ENCODE results near the gene CKM. TPM values are rescaled to one million over a fixed set of nuclear protein-coding genes. Genes with fewer than 3 reads are reported as not detected.

The CKM gene
- total and polyA plus RNA-seq, 2 of the 4 experiments (the other 2 are of a cell fraction), result not detected

DNA sequence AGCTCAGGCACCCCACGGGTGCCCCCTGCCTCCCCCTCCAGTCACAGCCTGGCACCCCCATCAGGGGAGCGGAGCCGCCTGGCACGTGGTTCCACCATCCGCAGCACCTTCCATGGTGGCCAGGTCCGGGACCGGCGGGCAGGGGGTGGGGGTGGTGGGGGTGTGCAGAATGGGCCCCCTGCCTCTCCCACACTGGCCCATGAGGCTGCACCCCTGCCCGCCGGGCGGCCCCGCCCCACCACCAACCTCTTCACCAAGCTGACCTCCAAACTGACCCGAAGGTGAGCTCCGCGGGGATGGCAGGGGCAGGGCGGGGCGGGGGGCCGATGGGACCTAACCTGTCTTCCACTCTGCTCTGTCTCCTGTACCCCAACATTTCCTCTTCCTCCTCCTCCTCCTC lies 25.0 kb downstream of the CKM start:
- WGBS, 2 experiments (ENCODE audit: extremely low coverage in 2 of 2, insufficient read length in 1 of 2), result 100% methylated on average over 2 of the region's 18 CpGs; no CpG with 5 or more reads in 1 of the 2 experiments
- ATAC-seq (ENCODE audit: low read depth) (no peak), DNase-seq (no peak)
- no peak overlapping the region for H3K23ac ChIP-seq (ENCODE audit: low read depth, low read length)
- H3K9me3 ChIP-seq (ENCODE audit: control insufficient read depth, insufficient read depth, low read length), result no peaks in the 10 kb centered on the region; the same call in 1 of the 2 replicates
- H2AK5ac ChIP-seq (ENCODE audit: low read depth, low read length), result no peak overlapping the region
- no peak overlapping the region for H2BK20ac ChIP-seq (ENCODE audit: low read depth, low read length)
- H3K9me1 ChIP-seq (ENCODE audit: insufficient read depth, low read length), result no peaks in the 10 kb centered on the region; the same call in 1 of the 2 replicates
- ChIA-PET CTCF (no interaction called here), POLR2A (ENCODE audit: unreplicated experiment) (no interaction called here)
- H3K9ac ChIP-seq (ENCODE audit: low read depth, low read length), result no peak overlapping the region
- H4K5ac ChIP-seq (ENCODE audit: low read depth, low read length), result no peak overlapping the region
- H3K56ac ChIP-seq (ENCODE audit: extremely low read depth, insufficient read depth, low read length), result no peak overlapping the region
- no peak overlapping the region for H3K14ac ChIP-seq (replicated peaks; ENCODE audit: low read depth, low read length)
- H2BK120ac ChIP-seq (ENCODE audit: low read depth, low read length), result no peak overlapping the region
- no TSS peak for BruUV-seq (replicated peaks)
- H3K4me1 ChIP-seq (ENCODE audit: control insufficient read depth, insufficient read depth, low read length), result no peaks in the 10 kb centered on the region
- no peak overlapping the region for H3K27ac ChIP-seq (ENCODE audit: insufficient read depth, low read length)
- H4K8ac ChIP-seq (ENCODE audit: low read depth in 2 of 2, low read length in 2 of 2), result no peak overlapping the region
- H4K20me1 ChIP-seq (ENCODE audit: insufficient read depth, low read length), result no peaks in the 10 kb centered on the region
- dilution Hi-C loops (cut with HindIII; ENCODE audit: low sequenced_read_pairs, unreplicated experiment) (no loop called here), in situ Hi-C loops (cut with MboI; ENCODE audit: low sequenced_read_pairs) (no loop called here), intact Hi-C loops (cut with micrococcal nuclease) (no loop called here)
- H3K79me1 ChIP-seq (ENCODE audit: low read depth in 1 of 2, low read length in 2 of 2), result no peaks in the 10 kb centered on the region
- TF ChIP-seq NFE2L2 (IDR thresholded peaks at IDR 0.05; ENCODE audit: low read depth, low read length) (no peak), BHLHE40 (IDR thresholded peaks at IDR 0.05; ENCODE audit: low read depth, low read length) (no peak), CEBPB (IDR thresholded peaks at IDR 0.05; ENCODE audit: low read depth, low read length) (no peak), RCOR1 (IDR thresholded peaks at IDR 0.05; ENCODE audit: insufficient replicate concordance, low read length) (no peak), RFX5 (IDR thresholded peaks at IDR 0.05; ENCODE audit: low read depth, low read length) (no peak), SMC3 (IDR thresholded peaks at IDR 0.05; ENCODE audit: low read depth, low read length) (no peak), POLR2A (IDR thresholded peaks at IDR 0.05; ENCODE audit: low read depth, low read length) (no peak)
- TF ChIP-seq, protein P1, sequence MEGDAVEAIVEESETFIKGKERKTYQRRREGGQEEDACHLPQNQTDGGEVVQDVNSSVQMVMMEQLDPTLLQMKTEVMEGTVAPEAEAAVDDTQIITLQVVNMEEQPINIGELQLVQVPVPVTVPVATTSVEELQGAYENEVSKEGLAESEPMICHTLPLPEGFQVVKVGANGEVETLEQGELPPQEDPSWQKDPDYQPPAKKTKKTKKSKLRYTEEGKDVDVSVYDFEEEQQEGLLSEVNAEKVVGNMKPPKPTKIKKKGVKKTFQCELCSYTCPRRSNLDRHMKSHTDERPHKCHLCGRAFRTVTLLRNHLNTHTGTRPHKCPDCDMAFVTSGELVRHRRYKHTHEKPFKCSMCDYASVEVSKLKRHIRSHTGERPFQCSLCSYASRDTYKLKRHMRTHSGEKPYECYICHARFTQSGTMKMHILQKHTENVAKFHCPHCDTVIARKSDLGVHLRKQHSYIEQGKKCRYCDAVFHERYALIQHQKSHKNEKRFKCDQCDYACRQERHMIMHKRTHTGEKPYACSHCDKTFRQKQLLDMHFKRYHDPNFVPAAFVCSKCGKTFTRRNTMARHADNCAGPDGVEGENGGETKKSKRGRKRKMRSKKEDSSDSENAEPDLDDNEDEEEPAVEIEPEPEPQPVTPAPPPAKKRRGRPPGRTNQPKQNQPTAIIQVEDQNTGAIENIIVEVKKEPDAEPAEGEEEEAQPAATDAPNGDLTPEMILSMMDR (conservative IDR thresholded peaks at IDR 0.05; ENCODE audit: low read depth, low read length), result no peak
- TF ChIP-seq, protein P2, sequence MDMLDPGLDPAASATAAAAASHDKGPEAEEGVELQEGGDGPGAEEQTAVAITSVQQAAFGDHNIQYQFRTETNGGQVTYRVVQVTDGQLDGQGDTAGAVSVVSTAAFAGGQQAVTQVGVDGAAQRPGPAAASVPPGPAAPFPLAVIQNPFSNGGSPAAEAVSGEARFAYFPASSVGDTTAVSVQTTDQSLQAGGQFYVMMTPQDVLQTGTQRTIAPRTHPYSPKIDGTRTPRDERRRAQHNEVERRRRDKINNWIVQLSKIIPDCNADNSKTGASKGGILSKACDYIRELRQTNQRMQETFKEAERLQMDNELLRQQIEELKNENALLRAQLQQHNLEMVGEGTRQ (IDR thresholded peaks at IDR 0.05; ENCODE audit: low read depth, low read length), result no peak
- peaks cover 44% of the 10 kb centered on the region for H3K36me3 ChIP-seq (ENCODE audit: control insufficient read depth, insufficient read depth, low read length)
- no peak overlapping the region for H2BK5ac ChIP-seq (ENCODE audit: low read depth, low read length, poor library complexity, severe bottlenecking)
- no peak overlapping the region for H2BK15ac ChIP-seq (ENCODE audit: low read depth, low read length)
- H3K4me3 ChIP-seq (ENCODE audit: insufficient read depth, low read depth, low read length), result no peak overlapping the region
- H2AFZ ChIP-seq (replicated peaks; ENCODE audit: low read length, poor library complexity), result no peak overlapping the region
- H3K27me3 ChIP-seq (ENCODE audit: control insufficient read depth, insufficient read depth, low read length), result no peaks in the 10 kb centered on the region
- H3K4me2 ChIP-seq (ENCODE audit: low read depth, low read length), result no peak overlapping the region
- H3K18ac ChIP-seq (ENCODE audit: low read depth, low read length), result no peak overlapping the region
- H4K91ac ChIP-seq (ENCODE audit: insufficient read depth, low read depth, low read length), result no peak overlapping the region
- H2AK9ac ChIP-seq (replicated peaks; ENCODE audit: low read depth, low read length, poor library complexity), result no peak overlapping the region
- H3K4ac ChIP-seq (ENCODE audit: low read depth, low read length), result no peak overlapping the region

Measured in IMR-90 (cell line).